Stimulated activated CD8-positive, alpha-beta memory T cell treated with anti-CD3 and anti-CD28 coated beads, Interleukin-12 subunit alpha, Interleukin-12 subunit beta, amount 100 ng/mL, for 24 hours (primary cell): Measurements from ENCODE around the gene FANCG.

ENCODE experiments used
- DNase-seq: peaks from one replicate; pipeline ENCODE4 v3.0.0-alpha.2; 2020; ENCODE audit errors: extremely low read depth

FANCG gene

GRCh38 chr9:35103660-35104191 lies 24.0 kb upstream of the FANCG start:
- DNase-seq = no peak

- peak; percentile 82 for DNase-seq
Measured at GRCh38 chr9:35102769-35103659, 23.3 kb upstream of the FANCG start, which contains the start of gene STOML2. Gene STOML2, minus strand, starts transcription at chr9:35103131. Its CDS starts 37 bp downstream, at chr9:35103094.

GRCh38 chr9:35102465-35102768 lies 22.7 kb upstream of the FANCG start:
- no peak for DNase-seq

- no peak for DNase-seq
Measured at GRCh38 chr9:35097573-35097972, 17.8 kb upstream of the FANCG start.

- peak; percentile 73 for DNase-seq
Measured at GRCh38 chr9:35096035-35096849, 16.5 kb upstream of the FANCG start, which contains the start of gene PIGO. Gene PIGO, minus strand, starts transcription at chr9:35096591. Its CDS starts 1,026 bp downstream, at chr9:35095565.

GRCh38 chr9:35091536-35091935 lies 11.8 kb upstream of the FANCG start:
- DNase-seq = no peak

- DNase-seq = no peak
Measured at GRCh38 chr9:35089434-35089833, 9.7 kb upstream of the FANCG start.

GRCh38 chr9:35085078-35085477 lies 5.3 kb upstream of the FANCG start:
- DNase-seq = no peak

GRCh38 chr9:35079041-35079425 lies 709 bp downstream of the FANCG start:
- DNase-seq = no peak

- DNase-seq = no peak
Measured at GRCh38 chr9:35078066-35078465, 1.7 kb downstream of the FANCG start.

- DNase-seq = no peak
Measured at GRCh38 chr9:35076848-35077247, 2.9 kb downstream of the FANCG start.

- DNase-seq = no peak
Measured at GRCh38 chr9:35075358-35075757, 4.4 kb downstream of the FANCG start.

GRCh38 chr9:35074791-35075190 lies 5.0 kb downstream of the FANCG start:
- DNase-seq = no peak

GRCh38 chr9:35074141-35074540 lies 5.6 kb downstream of the FANCG start:
- no peak for DNase-seq

GRCh38 chr9:35073279-35073612 lies 6.5 kb downstream of the FANCG start:
- no peak for DNase-seq

GRCh38 chr9:35072461-35073278 lies 7.1 kb downstream of the FANCG start, which contains the start of gene VCP:
Gene VCP, minus strand, starts transcription at chr9:35072625. Its CDS starts 272 bp downstream, at chr9:35072353.
- peak; percentile 89 for DNase-seq

- peak; percentile 54 for DNase-seq
Measured at GRCh38 chr9:35071814-35072460, 7.8 kb downstream of the FANCG start.

GRCh38 chr9:35070823-35071813 lies 8.6 kb downstream of the FANCG start:
- DNase-seq = no peak

GRCh38 chr9:35069020-35069419 lies 10.7 kb downstream of the FANCG start:
- DNase-seq = no peak

- DNase-seq = no peak
Measured at GRCh38 chr9:35067056-35067455, 12.7 kb downstream of the FANCG start.
